ENCODE measurements around the gene PANX2. TPM values are rescaled to one million over a fixed set of nuclear protein-coding genes. Genes with fewer than 3 reads are reported as not detected.
"Not testable (repeated sequence)": the region's sequence is repeated elsewhere in the genome, so short reads cannot be mapped to it uniquely, and the experiment has no call there.

Gene PANX2
- total RNA-seq, 1 experiment from 2014 or later, result 0.77 TPM

- no peak overlapping the region for H3K27ac Mint-ChIP-seq (ENCODE audit: low read depth, unreplicated experiment)
Observed at GRCh38 chr22:50167689-50168489, 2.6 kb upstream of the PANX2 start.

GRCh38 chr22:50168490-50169180 is 1.9 kb upstream of the PANX2 start:
- H3K36me3 Mint-ChIP-seq (ENCODE audit: insufficient read depth, unreplicated experiment); H3K27ac Mint-ChIP-seq (ENCODE audit: low read depth, unreplicated experiment); BruUV-seq (replicated peaks); POLR2A ChIA-PET; H3K9me3 Mint-ChIP-seq (ENCODE audit: unreplicated experiment); H3K4me1 Mint-ChIP-seq (ENCODE audit: insufficient read depth, unreplicated experiment); intact Hi-C loops (cut with micrococcal nuclease); CTCF ChIA-PET; DNase-seq (ENCODE audit: unreplicated experiment): not testable (repeated sequence)
- Mint-ChIP-seq H3K4me3 (ENCODE audit: unreplicated experiment) (peak overlapping the region; percentile 55), H3K27me3 (ENCODE audit: insufficient read depth, unreplicated experiment) (peaks cover 18% of the 10 kb centered on the region)

More at GRCh38 chr22:50167689-50168489, 2.6 kb upstream of the PANX2 start:
- Mint-ChIP-seq H3K9me3 (ENCODE audit: unreplicated experiment) (no peaks in the 10 kb centered on the region), H3K4me1 (ENCODE audit: insufficient read depth, unreplicated experiment) (no peaks in the 10 kb centered on the region), H3K36me3 (ENCODE audit: insufficient read depth, unreplicated experiment) (peaks cover 6% of the 10 kb centered on the region), H3K27me3 (ENCODE audit: insufficient read depth, unreplicated experiment) (peaks cover 18% of the 10 kb centered on the region), H3K4me3 (ENCODE audit: unreplicated experiment) (peak overlapping the region; percentile 11)
- no peak for TF ChIP-seq CTCF (IDR thresholded peaks at IDR 0.05; ENCODE audit: unreplicated experiment)
- POLR2A ChIA-PET, result no interaction called here
- CTCF ChIA-PET, result no interaction called here
- intact Hi-C loops (cut with micrococcal nuclease), result no loop called here
- no TSS peak for BruUV-seq (replicated peaks)
- no peak for DNase-seq (ENCODE audit: unreplicated experiment)

- Mint-ChIP-seq H3K36me3 (ENCODE audit: insufficient read depth, unreplicated experiment) (peaks cover 6% of the 10 kb centered on the region), H3K27me3 (ENCODE audit: insufficient read depth, unreplicated experiment) (peaks cover 18% of the 10 kb centered on the region), H3K9me3 (ENCODE audit: unreplicated experiment) (no peaks in the 10 kb centered on the region), H3K27ac (ENCODE audit: low read depth, unreplicated experiment) (no peak overlapping the region), H3K4me3 (ENCODE audit: unreplicated experiment) (peak overlapping the region; percentile 55), H3K4me1 (ENCODE audit: insufficient read depth, unreplicated experiment) (no peaks in the 10 kb centered on the region)
- no TSS peak for BruUV-seq (replicated peaks)
- TF ChIP-seq CTCF (IDR thresholded peaks at IDR 0.05; ENCODE audit: unreplicated experiment), result no peak
- no peak for DNase-seq (ENCODE audit: unreplicated experiment)
- ChIA-PET POLR2A (no interaction called here), CTCF (no interaction called here)
- intact Hi-C loops (cut with micrococcal nuclease), result no loop called here
Observed at GRCh38 chr22:50169181-50169759, 1.3 kb upstream of the PANX2 start.

- H3K4me1 Mint-ChIP-seq (ENCODE audit: insufficient read depth, unreplicated experiment), result no peaks in the 10 kb centered on the region
- no peak for TF ChIP-seq CTCF (IDR thresholded peaks at IDR 0.05; ENCODE audit: unreplicated experiment)
- intact Hi-C loops (cut with micrococcal nuclease), result no loop called here
- H3K27ac Mint-ChIP-seq (ENCODE audit: low read depth, unreplicated experiment), result no peak overlapping the region
- peaks cover 6% of the 10 kb centered on the region for H3K36me3 Mint-ChIP-seq (ENCODE audit: insufficient read depth, unreplicated experiment)
- H3K4me3 Mint-ChIP-seq (ENCODE audit: unreplicated experiment), result peak overlapping the region; percentile 56
- ChIA-PET POLR2A (no interaction called here), CTCF (no interaction called here)
- peaks cover 18% of the 10 kb centered on the region for H3K27me3 Mint-ChIP-seq (ENCODE audit: insufficient read depth, unreplicated experiment)
- no peak for DNase-seq (ENCODE audit: unreplicated experiment)
- BruUV-seq (replicated peaks), result no TSS peak
- no peaks in the 10 kb centered on the region for H3K9me3 Mint-ChIP-seq (ENCODE audit: unreplicated experiment)
Observed at GRCh38 chr22:50169774-50170341, 673 bp upstream of the PANX2 start.

Data from MCF 10A (cell line).